CD4-positive, alpha-beta T cell treated with Interleukin-15 for 4 hours (primary cell): ENCODE data around the gene HAL.

ENCODE experiments used
- DNase-seq: peaks from one replicate; pipeline ENCODE4 v3.0.0-alpha.2; 2020; ENCODE audit warnings: low spot score

HAL gene

DNA sequence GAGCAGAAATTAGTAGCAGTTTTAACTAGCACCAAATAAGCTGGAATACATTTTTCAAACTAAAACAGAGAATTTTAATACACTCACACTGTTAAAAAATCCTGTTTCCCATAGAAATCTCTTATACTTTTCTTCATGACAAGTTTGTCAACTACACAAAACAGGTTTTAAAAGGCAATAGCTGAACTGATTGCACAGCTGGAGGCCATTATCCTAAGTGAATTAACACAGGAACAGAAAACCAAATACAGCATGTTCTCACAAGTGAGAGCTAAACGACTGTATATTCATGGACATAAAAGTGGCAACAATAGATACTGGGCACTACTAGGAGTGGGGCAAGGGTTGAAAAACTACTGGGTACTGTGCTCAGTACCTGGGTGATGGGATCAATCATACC is 11.6 kb upstream of the HAL start:
- no peak for DNase-seq

DNA sequence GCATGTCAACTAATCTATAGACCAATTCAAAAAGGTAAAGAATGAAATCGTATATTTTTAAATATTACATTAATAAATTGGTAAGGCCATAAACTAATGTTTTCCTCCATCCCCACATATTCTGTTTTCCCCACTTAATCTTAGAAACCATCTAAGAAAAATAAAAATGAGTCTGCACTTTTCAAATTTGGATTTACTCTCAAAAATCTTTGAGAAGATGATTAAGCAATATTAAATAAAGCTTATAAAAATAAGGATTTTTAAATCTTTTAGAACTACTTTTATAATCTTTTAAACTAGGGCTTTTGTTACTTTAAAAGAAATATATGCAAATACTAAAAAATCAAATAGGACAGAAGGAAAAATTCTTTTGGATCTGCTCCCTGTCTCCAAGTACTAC is 10.6 kb upstream of the HAL start:
- DNase-seq = no peak

DNA sequence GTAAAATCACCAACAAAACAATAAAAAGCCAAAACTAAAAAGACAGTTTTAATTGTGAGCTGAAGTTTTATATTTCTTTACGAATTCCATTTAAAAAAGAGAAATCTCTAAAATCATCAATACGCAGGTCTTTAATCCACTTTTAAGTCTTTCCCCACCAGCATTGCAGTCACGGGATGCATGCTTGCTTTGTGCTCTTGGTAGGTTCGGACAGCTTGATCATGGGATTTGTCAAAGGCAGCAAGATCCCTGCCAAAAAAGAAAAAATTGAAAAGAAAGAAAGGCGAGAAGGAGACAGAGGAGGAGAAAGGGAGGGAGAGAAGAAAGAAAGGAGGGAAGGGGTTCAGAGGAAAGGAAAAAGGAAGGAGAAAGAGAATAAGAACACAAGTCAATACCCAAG is 4.7 kb upstream of the HAL start:
- no peak for DNase-seq

DNA sequence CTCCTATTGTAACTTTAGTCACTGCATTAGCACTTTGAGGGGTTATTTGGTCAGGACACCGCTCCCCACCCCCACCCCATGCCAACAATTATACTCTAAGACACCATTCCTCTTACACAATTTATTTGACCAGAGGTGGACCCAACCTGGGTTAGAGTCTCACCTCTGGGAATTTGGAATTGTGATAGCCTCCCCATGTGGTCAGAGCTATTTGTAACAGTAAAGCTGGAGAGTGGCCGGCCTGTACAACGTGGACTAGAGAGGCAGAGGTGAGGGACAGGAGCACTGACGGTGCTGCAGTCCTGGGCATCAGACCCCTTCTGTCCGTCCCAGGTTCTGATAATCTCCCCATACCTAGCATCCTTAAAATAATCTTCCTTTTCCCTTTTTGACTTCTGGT is 3.3 kb upstream of the HAL start:
- no peak for DNase-seq

DNA sequence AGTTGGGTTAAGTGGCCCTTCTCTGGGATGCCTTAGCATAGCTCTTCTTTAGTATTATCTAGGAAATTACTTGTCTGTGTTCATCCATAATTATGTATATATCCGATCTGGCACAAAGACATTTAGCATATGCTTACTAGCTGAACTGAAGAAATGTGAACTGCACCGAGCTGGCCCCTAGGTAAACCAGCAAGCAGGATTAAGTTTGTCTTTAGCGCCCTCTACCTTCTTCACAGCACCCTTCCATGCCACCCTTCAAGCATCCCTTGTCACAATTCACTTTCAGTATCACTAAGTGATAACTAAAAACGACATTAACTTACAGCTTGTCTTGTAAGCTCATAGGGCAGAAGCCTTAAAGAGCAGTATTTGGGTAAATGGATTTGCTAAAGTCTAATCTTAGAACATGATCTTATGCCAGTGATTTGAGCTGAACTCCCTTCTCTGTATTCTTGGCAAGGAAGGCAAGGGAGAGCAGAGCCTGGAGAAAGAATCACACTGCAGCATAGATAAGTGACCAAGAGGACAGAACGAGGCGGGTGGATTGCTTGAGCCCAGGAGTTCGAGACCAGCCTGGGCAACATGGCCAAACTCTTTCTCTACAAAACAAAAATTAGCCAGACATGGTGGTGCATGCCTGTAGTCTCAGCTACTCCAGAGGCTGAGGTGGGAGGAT is 2.6 kb upstream of the HAL start:
- DNase-seq = peak; percentile 68

DNA sequence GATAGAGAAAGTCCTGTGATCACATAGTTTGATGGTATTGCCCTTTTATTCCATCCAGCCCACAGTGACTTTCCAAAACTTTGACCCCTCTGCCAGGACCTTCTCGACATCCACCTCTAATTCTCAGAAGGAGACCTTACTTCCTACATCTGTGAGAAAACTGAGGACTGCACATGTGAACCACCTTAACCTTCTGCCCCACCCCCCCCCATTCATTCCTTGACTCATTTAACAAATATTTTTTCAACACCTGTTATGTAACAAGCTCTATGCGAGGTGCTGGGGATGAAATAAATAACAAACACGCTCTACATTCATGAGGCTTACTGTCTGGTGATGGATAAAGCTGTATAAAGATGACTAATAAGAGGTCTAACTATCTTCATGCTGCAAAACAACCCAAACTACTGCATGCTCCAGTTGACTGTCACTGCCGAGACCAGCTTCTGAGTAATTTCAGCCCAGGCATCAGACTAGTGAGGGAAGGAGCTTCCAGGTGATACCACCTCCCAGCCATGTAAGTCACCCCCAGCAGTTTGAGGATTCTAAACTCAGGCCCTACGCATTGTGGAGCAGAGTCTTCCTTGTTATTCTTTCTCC is 1.9 kb upstream of the HAL start:
- no peak for DNase-seq

DNA sequence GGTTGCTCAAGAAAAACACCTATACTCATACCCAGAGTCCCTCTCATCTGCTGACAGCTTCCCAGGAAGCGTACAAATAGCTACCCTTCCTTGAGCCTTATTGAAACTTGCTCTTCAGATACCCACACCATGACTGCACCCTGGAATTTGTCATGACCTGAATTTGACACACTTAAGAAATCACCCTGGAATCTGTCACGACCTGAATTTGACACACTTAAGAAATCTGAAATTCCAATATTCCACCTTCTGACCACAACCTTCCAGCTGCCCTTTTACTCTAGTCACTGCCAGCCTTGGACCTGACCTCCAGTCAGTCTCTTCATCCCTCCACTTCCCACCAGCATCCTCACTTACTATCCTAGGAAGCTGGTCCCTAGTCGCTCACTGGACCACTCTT is 1.1 kb upstream of the HAL start:
- no peak for DNase-seq

DNA sequence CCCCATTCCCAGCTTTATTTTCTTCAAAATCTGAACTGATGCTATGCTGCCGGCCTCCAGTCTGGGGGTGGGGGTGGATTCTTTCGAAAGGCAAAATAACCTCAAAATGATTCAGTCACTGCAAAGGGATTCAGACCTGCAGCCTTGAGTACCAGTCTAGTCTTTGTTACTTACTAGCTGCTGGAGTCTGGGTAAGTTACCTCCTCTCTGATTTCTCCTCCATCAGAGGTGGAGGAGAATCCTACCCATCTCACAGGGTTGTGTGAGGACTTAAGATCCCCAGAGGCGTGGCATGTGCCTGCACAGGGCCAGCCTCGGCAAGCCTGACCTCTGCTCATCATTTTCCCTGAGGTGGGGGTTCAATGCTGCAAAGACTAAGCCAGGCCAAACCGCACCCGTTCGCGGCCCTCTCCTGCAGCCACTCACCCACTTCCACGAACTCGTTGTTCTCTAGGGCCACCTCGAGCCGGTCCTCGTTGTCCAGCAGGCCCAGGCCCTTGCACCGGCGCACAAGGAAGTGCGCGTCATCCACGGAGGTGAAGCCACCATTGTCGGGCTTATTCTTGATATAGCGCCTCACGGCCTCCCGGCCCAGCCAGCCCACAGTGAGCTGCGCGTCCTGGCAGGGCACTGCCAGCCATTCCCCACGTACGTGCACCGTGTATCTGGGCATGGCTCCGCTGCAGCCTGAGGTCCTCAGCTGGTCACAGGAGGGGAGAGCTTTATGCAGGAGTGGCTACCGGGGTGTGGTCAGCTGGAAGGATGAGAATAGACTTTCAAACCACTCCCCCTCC is 709 bp downstream of the HAL start:
- DNase-seq = no peak

DNA sequence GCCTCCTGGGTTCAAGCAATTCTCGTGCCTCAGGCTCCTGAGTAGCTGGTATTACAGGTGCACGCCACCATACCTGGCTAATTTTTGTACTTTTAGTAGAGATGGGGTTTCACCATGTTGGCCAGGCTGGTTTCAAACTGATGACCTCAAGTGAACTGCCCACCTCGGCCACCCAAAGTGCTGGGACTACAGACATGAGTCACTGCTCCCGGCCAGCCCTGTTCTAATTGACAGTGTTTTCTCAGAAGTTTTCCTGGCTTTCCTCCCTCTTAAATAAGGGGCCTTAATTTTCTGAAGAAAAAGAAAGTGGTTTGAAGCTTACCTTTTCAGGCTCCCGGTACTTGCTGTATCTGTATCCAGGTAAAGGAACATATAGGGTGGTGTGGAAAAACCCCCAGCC is 1.7 kb downstream of the HAL start:
- DNase-seq = no peak

DNA sequence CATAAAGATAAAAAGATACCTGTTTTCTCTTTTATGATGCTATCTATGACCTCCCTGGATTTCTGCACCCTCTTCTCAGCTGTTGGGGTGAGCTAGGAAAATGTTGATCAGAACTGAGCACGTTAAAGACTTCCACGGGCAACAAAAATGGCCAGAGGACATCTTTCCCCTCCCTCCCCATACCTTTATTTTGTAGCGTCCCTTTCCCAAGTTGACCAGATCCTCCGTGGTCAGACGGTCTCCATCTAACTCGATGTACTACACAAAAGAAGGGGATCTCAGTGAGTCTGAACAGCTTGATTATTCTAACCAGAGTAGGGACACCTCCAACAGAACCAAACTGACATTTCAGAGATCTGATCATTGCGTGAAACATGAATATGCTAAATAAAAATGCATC is 2.2 kb downstream of the HAL start:
- no peak for DNase-seq

DNA sequence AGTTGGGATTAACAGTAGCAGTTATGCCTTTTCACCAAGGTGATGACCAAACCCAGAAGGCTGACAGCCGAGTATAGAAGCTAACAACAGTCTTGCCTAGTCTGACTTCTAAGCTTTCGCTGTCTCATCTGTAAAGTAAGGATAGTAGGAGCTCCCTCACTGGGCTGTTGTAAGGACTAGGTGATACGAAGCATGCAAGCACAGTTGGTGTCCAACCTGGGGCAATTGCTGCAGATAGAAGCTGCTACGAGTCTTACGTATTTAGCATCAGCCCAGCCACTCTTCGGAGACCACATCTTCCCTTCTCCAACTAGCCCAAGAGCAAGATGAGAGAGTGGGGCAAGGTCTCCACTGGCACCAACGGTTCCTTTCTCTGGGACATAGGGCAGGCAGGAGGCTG is 6.0 kb downstream of the HAL start:
- no peak for DNase-seq

DNA sequence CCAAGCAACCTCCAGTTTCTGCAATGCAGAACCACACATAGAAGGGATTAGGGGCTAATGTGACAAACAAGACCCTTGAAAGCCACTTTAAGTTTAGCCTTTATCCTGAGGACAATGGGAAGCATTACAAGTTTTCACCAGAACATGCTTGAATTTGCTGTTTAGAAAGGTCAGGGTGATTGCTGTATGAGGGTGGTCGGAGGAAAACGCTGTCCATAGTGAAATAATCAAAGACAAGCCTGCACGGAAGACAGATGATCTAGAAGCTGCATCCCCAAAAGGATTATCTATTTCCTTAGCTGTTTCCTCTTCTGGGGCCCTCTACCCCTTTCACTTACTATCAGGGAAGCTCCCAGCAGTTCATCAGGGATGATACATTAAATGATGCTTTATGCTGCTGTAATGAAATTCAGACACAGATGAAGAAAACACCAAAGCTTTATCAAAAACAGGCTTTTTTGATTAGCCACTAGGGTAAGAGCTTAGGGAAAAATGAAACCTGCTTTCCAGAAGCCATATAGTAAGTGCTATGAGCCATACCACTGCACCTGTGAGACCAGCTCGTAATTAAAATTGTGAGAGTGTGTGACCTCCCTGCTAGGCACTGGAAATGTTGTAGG is 6.5 kb downstream of the HAL start:
- no peak for DNase-seq

DNA sequence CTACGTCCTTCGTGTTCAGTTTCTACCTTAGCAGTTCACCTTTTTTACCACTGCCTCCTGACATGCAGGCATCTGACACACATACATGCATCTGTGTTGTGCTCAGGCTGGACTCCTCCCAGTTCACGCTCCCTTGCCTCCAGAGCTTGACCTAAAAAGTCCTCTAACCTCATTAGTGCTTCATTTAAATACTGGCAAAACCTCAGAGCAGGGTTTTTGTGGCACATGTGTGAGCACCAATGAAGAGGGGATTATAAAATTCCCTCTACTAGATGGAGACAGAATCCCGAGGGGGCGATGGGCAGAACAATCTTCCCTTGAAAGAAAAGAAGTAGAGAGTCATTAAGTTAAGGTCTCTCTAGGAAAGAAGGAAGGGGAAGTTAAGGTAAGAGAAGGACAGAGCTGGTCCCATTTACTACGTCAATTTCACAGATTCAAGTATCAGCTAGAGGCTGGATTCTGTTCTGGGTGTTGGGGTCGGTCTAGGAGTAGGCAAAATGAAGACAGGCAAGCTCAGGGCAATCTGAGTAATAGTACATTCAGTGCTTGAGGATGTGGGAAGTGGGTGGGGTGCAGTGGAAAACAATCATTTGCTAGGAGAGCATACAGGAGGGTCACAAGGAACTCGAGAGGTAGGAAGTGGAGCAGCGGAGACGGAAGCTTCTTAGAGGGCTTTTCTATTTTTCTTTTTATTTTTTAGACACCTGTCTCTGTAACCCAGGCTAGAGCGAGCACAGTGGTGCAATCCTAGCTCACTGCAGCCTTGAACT is 7.5 kb downstream of the HAL start:
- DNase-seq = no peak

DNA sequence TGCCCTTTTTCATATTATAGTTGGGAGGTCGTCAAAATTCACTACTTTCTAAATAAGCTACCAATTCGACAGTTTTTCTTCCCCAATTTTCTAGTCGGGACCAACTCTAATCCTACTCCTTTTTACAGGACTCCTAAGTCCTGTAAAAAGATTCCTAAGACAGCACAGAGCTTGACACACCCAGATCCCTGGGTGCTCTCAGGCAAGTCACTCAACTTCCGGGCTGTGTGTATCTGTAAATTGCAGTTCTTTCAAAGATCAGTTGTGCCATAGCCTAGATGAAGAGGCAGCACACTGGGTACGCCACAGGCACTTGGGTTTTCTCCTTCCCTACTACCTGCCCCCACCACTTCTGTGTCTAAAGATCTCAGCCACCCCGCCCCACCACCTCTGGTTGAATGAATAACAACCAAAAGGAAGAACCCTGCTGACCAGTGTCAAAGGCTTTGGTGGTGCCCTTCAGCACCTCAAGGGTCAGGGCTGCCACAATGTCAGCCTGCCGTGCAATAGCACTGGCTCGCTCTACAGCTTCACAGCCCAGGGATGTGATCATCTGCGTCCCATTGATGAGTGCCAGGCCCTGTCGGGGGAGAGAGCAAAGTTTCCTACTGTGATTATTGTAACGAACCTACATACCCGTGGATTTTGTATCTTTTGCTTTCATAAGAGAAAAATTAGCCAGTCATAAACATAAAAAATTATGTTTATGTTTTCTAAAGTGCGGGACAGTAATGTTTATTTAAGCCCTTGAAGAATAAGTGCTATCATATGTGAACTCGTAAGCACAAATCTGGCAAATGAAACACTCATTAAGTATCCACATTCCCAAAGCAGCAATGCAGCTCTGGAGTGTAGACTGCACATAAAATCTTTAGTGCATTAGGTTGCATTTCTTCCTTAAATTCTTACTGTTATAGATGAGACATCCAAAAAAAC is 9.2 kb downstream of the HAL start:
- DNase-seq = no peak

DNA sequence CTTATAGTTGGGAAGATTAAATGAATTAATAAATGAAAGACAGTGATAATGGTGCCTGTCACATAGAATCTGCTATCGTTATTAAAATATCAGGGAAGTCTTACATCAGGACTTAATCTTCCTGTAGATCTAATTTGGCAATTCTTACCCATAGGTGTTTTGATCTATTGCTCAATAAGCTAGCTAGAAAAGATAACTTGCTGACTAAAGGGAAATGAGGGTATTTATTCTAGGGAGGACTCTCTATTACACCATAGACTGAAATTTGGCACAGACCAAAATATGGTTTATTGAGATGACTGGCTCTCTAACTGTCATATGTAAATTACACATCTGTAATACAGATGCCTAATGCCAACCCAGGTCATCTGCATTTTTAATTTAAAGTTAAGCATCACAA is 11.5 kb downstream of the HAL start:
- DNase-seq = no peak

DNA sequence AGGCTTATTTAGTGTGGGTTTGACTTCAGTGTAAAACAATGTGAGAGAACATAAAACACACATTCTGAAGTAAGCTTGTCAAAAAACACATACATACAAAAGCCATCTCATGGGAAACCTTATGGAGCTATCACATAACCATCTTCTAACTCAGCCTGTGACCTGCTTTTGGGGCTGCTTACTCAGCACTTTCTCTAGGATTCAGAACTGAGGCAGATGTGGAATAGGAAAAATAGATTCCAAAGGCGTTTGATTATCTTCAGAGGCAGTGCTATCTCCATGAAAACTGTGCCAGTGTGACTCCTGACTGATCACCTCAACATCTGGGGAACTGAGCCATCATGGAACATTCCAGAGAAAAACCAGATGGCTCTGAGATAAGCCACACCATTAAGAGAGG is 13.5 kb downstream of the HAL start:
- DNase-seq = no peak

DNA sequence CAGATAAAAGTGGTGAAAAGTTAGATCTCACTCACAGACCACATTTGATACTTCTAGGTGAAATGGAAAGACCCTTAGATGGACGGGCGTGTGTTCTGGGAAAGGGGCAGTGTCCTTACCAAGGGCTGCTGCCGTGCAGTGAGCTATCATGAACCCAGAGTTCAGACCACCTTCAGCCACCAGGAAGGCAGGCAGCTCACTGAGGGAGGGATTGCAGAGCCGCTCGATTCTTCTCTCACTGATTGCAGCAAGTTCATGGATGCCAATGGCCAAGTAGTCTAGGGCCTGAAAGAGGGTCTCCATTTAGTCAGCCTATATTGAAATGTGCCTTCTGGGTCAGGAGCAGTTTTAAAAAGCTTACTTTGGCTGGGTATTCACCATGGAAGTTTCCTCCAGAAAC is 15.7 kb downstream of the HAL start:
- DNase-seq = no peak

DNA sequence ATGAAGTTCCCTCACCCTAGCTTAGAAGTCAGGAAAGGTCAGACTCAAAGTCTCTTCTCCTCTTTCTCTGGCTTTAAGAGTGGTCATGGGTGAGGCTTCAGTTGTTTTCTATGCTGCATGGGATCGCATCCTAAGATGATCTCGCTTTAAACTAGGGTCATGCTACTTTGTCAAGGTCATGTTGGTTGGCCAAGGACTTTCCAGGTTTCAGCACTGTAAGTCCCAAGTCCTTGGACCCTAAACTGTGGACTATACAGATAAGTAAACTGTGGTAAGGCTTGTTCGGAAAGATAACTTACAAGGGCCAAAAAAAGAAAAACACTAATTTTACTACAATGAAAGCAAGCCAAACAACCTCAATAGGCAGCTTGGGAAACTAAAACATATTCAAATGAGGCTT is 17.4 kb downstream of the HAL start:
- DNase-seq = no peak

DNA sequence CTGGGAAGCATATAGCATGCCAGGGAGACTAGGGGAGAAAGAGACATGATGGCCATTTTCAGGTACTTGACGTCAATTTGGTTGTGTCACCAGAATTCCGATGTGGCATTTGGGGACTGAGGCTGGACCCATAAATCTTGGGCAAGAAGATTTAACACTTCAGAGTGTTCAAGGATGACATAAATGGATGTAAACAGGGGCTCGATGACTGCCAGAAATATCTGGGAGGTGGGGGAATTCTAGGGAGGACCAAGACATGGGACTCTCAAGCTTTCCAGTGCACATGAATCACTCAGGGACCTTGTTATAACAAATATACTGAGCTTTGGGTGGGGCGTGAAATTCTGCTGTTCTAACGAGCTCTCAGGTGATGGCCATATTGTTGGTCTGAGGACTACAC is 17.8 kb downstream of the HAL start:
- no peak for DNase-seq

DNA sequence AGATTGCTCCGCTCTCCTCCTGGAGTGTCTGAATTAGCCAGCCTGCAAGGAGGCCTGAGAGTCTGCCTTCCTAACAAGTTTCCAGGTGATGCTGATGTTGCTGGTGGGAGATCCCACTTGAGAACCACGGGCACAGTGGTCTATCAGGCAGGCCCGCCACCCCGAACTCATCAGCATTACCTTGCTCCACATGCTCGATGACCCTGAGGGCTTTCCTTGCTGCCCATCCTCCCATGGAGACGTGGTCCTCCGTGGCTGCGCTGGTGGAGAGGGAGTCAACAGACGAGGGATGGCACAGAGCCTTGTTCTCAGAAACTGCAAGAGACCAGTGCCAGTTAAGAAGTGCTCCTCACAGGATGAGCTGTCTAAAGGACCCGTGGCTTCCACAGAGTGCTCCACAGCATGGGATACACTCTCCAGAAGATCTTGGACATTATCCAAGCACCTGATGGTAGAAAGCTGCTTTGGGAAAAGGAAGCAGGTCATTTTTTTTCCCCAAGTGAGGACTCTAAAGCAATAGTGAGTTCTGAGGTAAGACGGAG is 18.3 kb downstream of the HAL start:
- no peak for DNase-seq

DNA sequence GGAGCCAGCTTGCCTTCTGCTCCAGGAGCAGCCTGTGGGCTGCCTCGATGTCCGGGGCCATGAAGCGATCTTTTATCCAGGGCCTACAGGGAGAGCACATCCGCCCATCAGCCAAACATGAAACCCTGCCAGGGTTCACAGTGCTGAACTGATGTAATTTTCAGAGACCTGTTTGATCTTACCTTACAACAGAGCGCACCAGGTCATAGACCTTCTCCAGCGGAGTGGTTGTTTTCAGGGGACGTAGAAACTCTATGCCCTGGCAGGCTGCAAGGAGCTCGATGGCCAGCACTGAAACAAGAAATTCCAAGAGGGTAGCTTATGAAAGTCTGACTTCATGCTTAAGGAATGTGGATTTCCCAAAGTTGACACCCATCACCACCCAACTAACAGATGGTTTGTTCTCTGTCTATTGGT is 19.7 kb downstream of the HAL start:
- DNase-seq = no peak
